GM12864 (cell line): ENCODE measurements around the gene ARL10.

ENCODE experiments used
- DNase-seq: peaks from one replicate; pipeline ENCODE4 v3.0.0-alpha.2; 2011; ENCODE audit warnings: low read depth
- H3K4me3 ChIP-seq: 2 replicates; pipeline ENCODE4 v1.5.1; 2011; ENCODE audit warnings: mild to moderate bottlenecking, low read depth, low read length, control low read depth
- CTCF ChIP-seq: IDR thresholded peaks from 2 replicates; pipeline ENCODE4 v1.5.1; 2011; ENCODE audit warnings: low read depth, mild to moderate bottlenecking, moderate library complexity, low read length, control low read depth, inconsistent platforms; ENCODE audit errors: missing control alignments

ARL10 gene

GRCh38 chr5:176379881-176380280 lies 14.6 kb downstream of the ARL10 start:
- DNase-seq = no peak
- no peak for TF ChIP-seq CTCF
- H3K4me3 ChIP-seq = no peak overlapping the region

GRCh38 chr5:176381423-176381822 lies 16.1 kb downstream of the ARL10 start:
- H3K4me3 ChIP-seq = no peak overlapping the region
- DNase-seq = no peak
- TF ChIP-seq CTCF = no peak

GRCh38 chr5:176381979-176382378 lies 16.7 kb downstream of the ARL10 start:
- no peak for TF ChIP-seq CTCF
- no peak for DNase-seq
- no peak overlapping the region for H3K4me3 ChIP-seq

- DNase-seq = no peak
- no peak overlapping the region for H3K4me3 ChIP-seq
- TF ChIP-seq CTCF = no peak
These were observed 17.4 kb downstream of the ARL10 start for GRCh38 chr5:176382721-176383120.

GRCh38 chr5:176383248-176383905 lies 18.1 kb downstream of the ARL10 start:
- no peak overlapping the region for H3K4me3 ChIP-seq
- no peak for TF ChIP-seq CTCF
- DNase-seq = no peak

- no peak overlapping the region for H3K4me3 ChIP-seq
- no peak for TF ChIP-seq CTCF
- no peak for DNase-seq
These were observed 18.7 kb downstream of the ARL10 start for GRCh38 chr5:176383961-176384360.

- no peak overlapping the region for H3K4me3 ChIP-seq
- no peak for DNase-seq
- no peak for TF ChIP-seq CTCF
These were observed 19.2 kb downstream of the ARL10 start for GRCh38 chr5:176384366-176384930.
